ENCODE results near the gene OIT3.
"Not testable (repeated sequence)": the region's sequence is repeated elsewhere in the genome, so short reads cannot be mapped to it uniquely, and the experiment has no call there.

DNA sequence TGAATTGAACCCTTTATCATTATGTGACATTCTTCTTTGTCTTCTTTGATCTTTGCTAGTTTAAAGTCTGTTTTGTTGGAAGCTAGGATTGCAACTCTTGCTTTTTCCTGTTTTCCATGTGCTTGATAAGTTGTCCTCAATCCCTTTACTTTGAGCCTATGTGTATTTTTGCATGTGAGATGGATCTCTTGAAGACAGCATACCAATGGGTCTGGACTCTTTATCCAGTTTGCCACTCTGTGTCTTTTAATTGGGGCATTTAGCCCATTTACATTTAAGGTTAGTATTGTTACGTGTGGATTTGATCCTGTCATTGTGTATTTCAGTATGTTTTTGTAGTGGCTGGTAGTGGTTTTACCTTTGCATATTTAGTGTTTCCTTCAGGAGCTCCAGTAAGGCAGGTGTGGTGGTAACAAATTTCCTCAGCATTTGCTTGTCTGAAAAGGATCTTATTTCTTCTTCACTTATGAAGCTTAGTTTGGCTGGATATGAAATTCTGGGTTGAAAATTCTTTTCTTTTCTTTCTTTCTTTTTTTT, 27.7 kb downstream of the OIT3 start:
- not testable (repeated sequence) for TF ChIP-seq POLR2A (IDR thresholded peaks at IDR 0.05)
- TF ChIP-seq, protein P1, sequence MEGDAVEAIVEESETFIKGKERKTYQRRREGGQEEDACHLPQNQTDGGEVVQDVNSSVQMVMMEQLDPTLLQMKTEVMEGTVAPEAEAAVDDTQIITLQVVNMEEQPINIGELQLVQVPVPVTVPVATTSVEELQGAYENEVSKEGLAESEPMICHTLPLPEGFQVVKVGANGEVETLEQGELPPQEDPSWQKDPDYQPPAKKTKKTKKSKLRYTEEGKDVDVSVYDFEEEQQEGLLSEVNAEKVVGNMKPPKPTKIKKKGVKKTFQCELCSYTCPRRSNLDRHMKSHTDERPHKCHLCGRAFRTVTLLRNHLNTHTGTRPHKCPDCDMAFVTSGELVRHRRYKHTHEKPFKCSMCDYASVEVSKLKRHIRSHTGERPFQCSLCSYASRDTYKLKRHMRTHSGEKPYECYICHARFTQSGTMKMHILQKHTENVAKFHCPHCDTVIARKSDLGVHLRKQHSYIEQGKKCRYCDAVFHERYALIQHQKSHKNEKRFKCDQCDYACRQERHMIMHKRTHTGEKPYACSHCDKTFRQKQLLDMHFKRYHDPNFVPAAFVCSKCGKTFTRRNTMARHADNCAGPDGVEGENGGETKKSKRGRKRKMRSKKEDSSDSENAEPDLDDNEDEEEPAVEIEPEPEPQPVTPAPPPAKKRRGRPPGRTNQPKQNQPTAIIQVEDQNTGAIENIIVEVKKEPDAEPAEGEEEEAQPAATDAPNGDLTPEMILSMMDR (IDR thresholded peaks at IDR 0.05): not testable (repeated sequence)

Data from tibial nerve (tissue), 3 donors.